A673 (cell line): Measurements from ENCODE around the gene SMARCA4. TPM values are rescaled to one million over a fixed set of nuclear protein-coding genes. Genes with fewer than 3 reads are reported as not detected.

Experiments
- BruUV-seq: library from RNA; stranded (reverse); fragments of 400-500 nt; replicated peaks from 2 replicates; lab custom pipeline; 2021; lab: Mats Ljungman, UMichigan
- CTCF ChIA-PET: fragments of 300-600 bp; sonication (Branson Sonifier 250); formaldehyde crosslinking; loops from one replicate; lab custom pipeline; 2022; ENCODE audit warnings: antibody characterized with exemption; lab: Charles Lee
- POLR2A ChIA-PET: fragments of 300-600 bp; sonication (Branson Sonifier 250); formaldehyde crosslinking; loops from one replicate; lab custom pipeline; 2022; ENCODE audit warnings: antibody characterized with exemption; ENCODE audit not compliant: low non-redundant PET; lab: Charles Lee
- DNase-seq: peaks from one replicate; pipeline ENCODE4 v3.0.0-alpha.2; 2015; ENCODE audit warnings: low spot score
- H3K27ac ChIP-seq: fragments of 200-600 bp; sonication (generic); 2 replicates; pipeline ENCODE4 v1.5.1; 2016; ENCODE audit warnings: mixed run types, low read depth, mild to moderate bottlenecking, mixed read lengths, antibody characterized with exemption, low read length; ENCODE audit not compliant: poor library complexity, severe bottlenecking
- H3K27me3 ChIP-seq: fragments of 200-600 bp; sonication (generic); replicated peaks from 2 replicates; pipeline ENCODE4 v1.6.1; 2017; ENCODE audit warnings: mixed run types, low read depth, mild to moderate bottlenecking, mixed read lengths, antibody characterized with exemption, low read length; ENCODE audit not compliant: insufficient read depth, poor library complexity
- H3K36me3 ChIP-seq: fragments of 200-600 bp; sonication (generic); 2 replicates; pipeline ENCODE4 v1.6.1; 2016; ENCODE audit warnings: mixed run types, mild to moderate bottlenecking, mixed read lengths, antibody characterized with exemption, low read length; ENCODE audit not compliant: insufficient read depth, poor library complexity, severe bottlenecking
- H3K4me1 ChIP-seq: fragments of 200-600 bp; sonication (generic); 2 replicates; pipeline ENCODE4 v1.6.1; 2017; ENCODE audit warnings: mixed run types, mild to moderate bottlenecking, mixed read lengths, antibody characterized with exemption, low read length; ENCODE audit not compliant: insufficient read depth, poor library complexity, severe bottlenecking
- H3K4me3 ChIP-seq: fragments of 200-600 bp; sonication (generic); 2 replicates; pipeline ENCODE4 v1.5.1; 2016; ENCODE audit warnings: low read depth, mixed run types, mild to moderate bottlenecking, mixed read lengths, low read length; ENCODE audit not compliant: poor library complexity, severe bottlenecking
- H3K9me3 ChIP-seq: fragments of 200-600 bp; sonication (generic); 2 replicates; pipeline ENCODE4 v1.6.1; 2016; ENCODE audit warnings: mixed run types, low read depth, mild to moderate bottlenecking, mixed read lengths, antibody characterized with exemption, low read length; ENCODE audit not compliant: poor library complexity, severe bottlenecking
- EZH2 ChIP-seq: fragments of 200-600 bp; sonication (generic); IDR thresholded peaks from 2 replicates; pipeline ENCODE4 v1.6.1; 2017; ENCODE audit warnings: borderline replicate concordance, low read depth, mild to moderate bottlenecking, mixed read lengths, antibody characterized with exemption, low read length; ENCODE audit not compliant: poor library complexity, severe bottlenecking
- intact Hi-C: fragments of 100-400 bp; cut with micrococcal nuclease; formaldehyde crosslinking; loops from one replicate; pipeline ENCODE4 v1.10.0; 2022; ENCODE audit not compliant: unreplicated experiment
- total RNA-seq: library from RNA; stranded (reverse); gene quantifications from 2 replicates; pipeline ENCODE4 v1.2.3, GENCODE V29; 2021
- TF ChIP-seq, protein P1 (sequence below): fragments of 300-800, 200-600 bp; sonication (generic); conservative IDR thresholded peaks from 2 replicates; pipeline ENCODE4 v1.5.1; 2017; ENCODE audit warnings: low read depth, mild to moderate bottlenecking, antibody characterized with exemption, low read length, moderate library complexity, mixed read lengths

Gene SMARCA4
- total RNA-seq, 1 experiment from 2014 or later = 307 TPM

DNA sequence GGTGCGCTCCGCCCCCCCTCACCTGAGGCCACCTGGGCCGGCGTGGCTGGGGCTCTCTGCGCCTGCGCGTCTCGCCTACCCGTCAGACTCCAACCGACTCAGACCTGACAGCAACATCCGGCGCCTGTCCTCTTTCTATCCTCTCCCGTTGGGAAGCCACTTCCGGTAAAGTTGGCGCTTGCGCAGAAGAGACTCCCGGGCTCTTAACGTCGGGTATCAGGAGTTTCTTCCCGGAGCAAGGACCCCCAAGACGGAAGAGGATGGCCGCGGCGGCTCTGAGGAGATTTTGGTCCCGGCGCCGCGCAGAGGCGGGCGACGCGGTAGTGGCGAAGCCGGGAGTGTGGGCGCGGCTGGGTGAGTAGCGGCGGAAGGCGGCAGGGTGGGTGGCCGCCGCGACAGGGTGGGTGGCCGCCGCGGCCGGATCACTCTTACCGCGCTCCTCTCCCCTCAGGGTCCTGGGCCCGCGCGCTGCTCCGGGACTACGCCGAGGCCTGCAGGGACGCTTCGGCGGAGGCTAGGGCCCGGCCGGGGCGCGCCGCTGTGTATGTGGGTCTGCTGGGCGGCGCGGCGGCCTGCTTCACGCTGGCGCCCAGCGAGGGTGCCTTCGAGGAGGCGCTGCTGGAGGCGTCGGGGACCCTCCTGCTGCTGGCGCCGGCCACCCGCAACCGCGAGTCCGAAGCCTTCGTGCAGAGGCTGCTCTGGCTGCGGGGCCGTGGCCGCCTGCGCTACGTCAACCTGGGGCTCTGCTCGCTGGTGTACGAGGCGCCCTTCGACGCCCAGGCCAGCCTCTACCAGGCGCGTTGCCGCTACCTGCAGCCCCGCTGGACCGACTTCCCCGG lies 32.0 kb upstream of the SMARCA4 start, which contains the start of the genes TIMM29 and YIPF2:
Gene TIMM29 (plus strand): TSS at position 249 of the 839 bp plus-strand sequence. CDS start 12 bp downstream, at position 261.
Gene YIPF2 (minus strand): TSS at position 77 of the 839 bp plus-strand sequence. CDS start 229 bp downstream, outside the sequence.
- CTCF ChIA-PET = no interaction called here
- POLR2A ChIA-PET = no interaction called here

DNA sequence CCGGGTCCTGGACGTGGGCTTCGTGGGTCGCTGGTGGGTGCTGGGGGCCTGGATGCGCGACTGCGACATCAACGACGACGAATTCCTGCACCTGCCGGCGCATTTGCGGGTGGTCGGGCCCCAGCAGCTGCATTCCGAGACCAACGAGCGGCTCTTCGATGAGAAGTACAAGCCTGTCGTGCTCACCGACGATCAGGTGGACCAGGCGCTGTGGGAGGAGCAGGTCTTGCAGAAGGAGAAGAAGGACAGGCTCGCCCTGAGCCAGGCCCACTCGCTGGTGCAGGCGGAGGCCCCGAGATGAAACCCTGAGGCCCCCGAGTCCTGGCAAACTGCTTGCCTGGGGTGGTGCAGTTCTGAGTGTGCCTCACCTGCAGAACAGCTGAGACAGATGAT lies 31.4 kb upstream of the SMARCA4 start:
- ChIA-PET POLR2A (no interaction called here), CTCF (no interaction called here)
- BruUV-seq = no TSS peak
- Histone ChIP-seq H3K4me1 (peaks cover 15% of the 10 kb centered on the region), H3K27ac (peak overlapping the region; percentile 80), H3K4me3 (peak overlapping the region; percentile 93), H3K36me3 (peaks cover 4% of the 10 kb centered on the region), H3K27me3 (no peaks in the 10 kb centered on the region), H3K9me3 (no peaks in the 10 kb centered on the region)
- intact Hi-C loops = loop anchor here (5.0 kb wide), 1 partner anchor 57 kb away; the partner anchor contains the start of gene CARM1
- TF ChIP-seq, protein P1, sequence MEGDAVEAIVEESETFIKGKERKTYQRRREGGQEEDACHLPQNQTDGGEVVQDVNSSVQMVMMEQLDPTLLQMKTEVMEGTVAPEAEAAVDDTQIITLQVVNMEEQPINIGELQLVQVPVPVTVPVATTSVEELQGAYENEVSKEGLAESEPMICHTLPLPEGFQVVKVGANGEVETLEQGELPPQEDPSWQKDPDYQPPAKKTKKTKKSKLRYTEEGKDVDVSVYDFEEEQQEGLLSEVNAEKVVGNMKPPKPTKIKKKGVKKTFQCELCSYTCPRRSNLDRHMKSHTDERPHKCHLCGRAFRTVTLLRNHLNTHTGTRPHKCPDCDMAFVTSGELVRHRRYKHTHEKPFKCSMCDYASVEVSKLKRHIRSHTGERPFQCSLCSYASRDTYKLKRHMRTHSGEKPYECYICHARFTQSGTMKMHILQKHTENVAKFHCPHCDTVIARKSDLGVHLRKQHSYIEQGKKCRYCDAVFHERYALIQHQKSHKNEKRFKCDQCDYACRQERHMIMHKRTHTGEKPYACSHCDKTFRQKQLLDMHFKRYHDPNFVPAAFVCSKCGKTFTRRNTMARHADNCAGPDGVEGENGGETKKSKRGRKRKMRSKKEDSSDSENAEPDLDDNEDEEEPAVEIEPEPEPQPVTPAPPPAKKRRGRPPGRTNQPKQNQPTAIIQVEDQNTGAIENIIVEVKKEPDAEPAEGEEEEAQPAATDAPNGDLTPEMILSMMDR = no peak
- no peak for TF ChIP-seq EZH2
- DNase-seq = no peak

More for the DNA sequence above, 32.0 kb upstream of the SMARCA4 start, which contains the start of the genes TIMM29 and YIPF2:
- no peaks in the 10 kb centered on the region for H3K27me3 ChIP-seq
- intact Hi-C loops = loop anchor here (5.0 kb wide), 1 partner anchor 56 kb away; the partner anchor contains the start of gene CARM1
- peak within 1 kb of the TSS; percentile 80 for H3K27ac ChIP-seq
- H3K4me3 ChIP-seq = peak within 1 kb of the TSS; percentile 93
- BruUV-seq = no TSS peak
- peak; percentile 99 for DNase-seq
- TF ChIP-seq, protein P1 = no peak
- no peak for TF ChIP-seq EZH2
- H3K9me3 ChIP-seq = no peaks in the 10 kb centered on the region
- H3K4me1 ChIP-seq = peaks cover 15% of the 10 kb centered on the region
- H3K36me3 ChIP-seq = peaks cover 7% of the 10 kb centered on the region

DNA sequence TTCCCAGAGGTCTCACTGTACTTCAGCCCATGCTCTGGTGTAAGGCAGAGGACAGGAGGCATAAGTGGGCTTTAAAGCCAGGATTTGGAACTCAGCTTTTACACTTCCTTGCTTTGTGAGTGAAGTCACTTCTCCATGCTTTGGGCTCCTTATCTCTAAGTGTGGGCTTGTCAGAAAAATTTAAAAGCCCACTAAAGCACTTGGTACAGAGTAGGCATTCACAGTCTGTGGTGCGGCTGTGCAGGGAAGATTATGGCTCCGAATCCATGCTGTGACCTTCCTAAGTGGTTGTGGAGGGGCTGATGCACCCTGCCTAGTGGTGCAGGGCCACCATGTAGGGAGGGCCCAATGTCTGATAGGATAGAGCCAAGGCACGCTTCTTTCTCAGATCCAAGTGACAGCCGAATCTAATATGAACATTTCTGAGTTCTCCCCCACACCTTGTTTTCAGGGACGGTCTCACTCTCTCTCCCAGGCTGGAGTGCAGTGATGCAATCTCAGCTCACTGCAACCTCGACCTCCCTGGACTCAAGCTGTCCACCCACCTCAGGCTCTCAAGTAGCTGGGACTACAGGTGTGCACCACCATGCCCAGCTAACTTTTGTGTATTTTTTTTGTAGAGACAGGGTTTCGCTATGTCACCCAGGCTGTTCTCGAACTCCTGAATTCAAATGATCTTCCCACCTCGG lies 25.3 kb upstream of the SMARCA4 start:
- ChIA-PET POLR2A (no interaction called here), CTCF (interaction anchor here (1.4 kb wide), 1 partner anchor 48 kb away, joined by 6 read pairs; no protein-coding TSS in a partner anchor)
- Histone ChIP-seq H3K4me3 (no peak overlapping the region), H3K36me3 (peaks cover 4% of the 10 kb centered on the region), H3K9me3 (no peaks in the 10 kb centered on the region), H3K27me3 (no peaks in the 10 kb centered on the region), H3K27ac (no peak overlapping the region), H3K4me1 (no peaks in the 10 kb centered on the region)
- DNase-seq = no peak
- TF ChIP-seq, protein P1 = no peak
- no peak for TF ChIP-seq EZH2
- no TSS peak for BruUV-seq
- intact Hi-C loops = loop anchor here (5.0 kb wide), 1 partner anchor 197 kb away; no protein-coding TSS in a partner anchor
